ENCODE results near the gene TM2D1.

TM2D1 gene

GRCh38 chr1:61724813-61725694 lies at the start of gene TM2D1:
TM2D1 (minus strand) TSS chr1:61725141; CDS start chr1:61725120, 21 bp downstream.
- no peaks in the 10 kb centered on the region for H3K4me1 ChIP-seq (ENCODE audit: insufficient read depth, low read length)
- no peaks in the 10 kb centered on the region for H3K36me3 ChIP-seq (ENCODE audit: insufficient read depth, low read length)

GRCh38 chr1:61770131-61770530 lies 45.2 kb upstream of the TM2D1 start:
- H3K9me3 ChIP-seq (ENCODE audit: control insufficient read depth, insufficient read depth, low read length) = no peaks in the 10 kb centered on the region
- H3K36me3 ChIP-seq (ENCODE audit: insufficient read depth, low read length) = no peaks in the 10 kb centered on the region; the same call in 1 of the 2 replicates
- H3K9ac ChIP-seq (ENCODE audit: low read depth, low read length) = no peak overlapping the region
- no peaks in the 10 kb centered on the region for H3K4me1 ChIP-seq (ENCODE audit: insufficient read depth, low read length)

More at GRCh38 chr1:61724813-61725694, at the start of gene TM2D1:
- H3K9ac ChIP-seq (ENCODE audit: low read depth, low read length) = peak within 1 kb of the TSS; percentile 84
- H3K9me3 ChIP-seq (ENCODE audit: control insufficient read depth, insufficient read depth, low read length) = no peaks in the 10 kb centered on the region

- Histone ChIP-seq H3K9me3 (ENCODE audit: control insufficient read depth, insufficient read depth, low read length) (no peaks in the 10 kb centered on the region), H3K4me1 (ENCODE audit: insufficient read depth, low read length) (peaks cover 9% of the 10 kb centered on the region; the same call in 1 of the 2 replicates), H3K9ac (ENCODE audit: low read depth, low read length) (no peak overlapping the region), H3K36me3 (ENCODE audit: insufficient read depth, low read length) (no peaks in the 10 kb centered on the region)
Measured at GRCh38 chr1:61757950-61758349, 33.0 kb upstream of the TM2D1 start.

- Histone ChIP-seq H3K36me3 (ENCODE audit: insufficient read depth, low read length) (no peaks in the 10 kb centered on the region), H3K9me3 (ENCODE audit: control insufficient read depth, insufficient read depth, low read length) (no peaks in the 10 kb centered on the region), H3K9ac (ENCODE audit: low read depth, low read length) (no peak overlapping the region), H3K4me1 (ENCODE audit: insufficient read depth, low read length) (peaks cover 15% of the 10 kb centered on the region; the same call in 1 of the 2 replicates)
Measured at GRCh38 chr1:61756773-61757172, 31.8 kb upstream of the TM2D1 start.

GRCh38 chr1:61754545-61754944 lies 29.6 kb upstream of the TM2D1 start:
- no peaks in the 10 kb centered on the region for H3K36me3 ChIP-seq (ENCODE audit: insufficient read depth, low read length)
- H3K9me3 ChIP-seq (ENCODE audit: control insufficient read depth, insufficient read depth, low read length) = no peaks in the 10 kb centered on the region
- H3K9ac ChIP-seq (ENCODE audit: low read depth, low read length) = no peak overlapping the region
- peaks cover 15% of the 10 kb centered on the region; the same call in 1 of the 2 replicates for H3K4me1 ChIP-seq (ENCODE audit: insufficient read depth, low read length)

- Histone ChIP-seq H3K36me3 (ENCODE audit: insufficient read depth, low read length) (no peaks in the 10 kb centered on the region), H3K4me1 (ENCODE audit: insufficient read depth, low read length) (peaks cover 15% of the 10 kb centered on the region; the same call in 1 of the 2 replicates), H3K9me3 (ENCODE audit: control insufficient read depth, insufficient read depth, low read length) (no peaks in the 10 kb centered on the region), H3K9ac (ENCODE audit: low read depth, low read length) (no peak overlapping the region)
Measured at GRCh38 chr1:61753998-61754508, 29.1 kb upstream of the TM2D1 start.

- H3K9ac ChIP-seq (ENCODE audit: low read depth, low read length) = no peak overlapping the region
- H3K9me3 ChIP-seq (ENCODE audit: control insufficient read depth, insufficient read depth, low read length) = no peaks in the 10 kb centered on the region
Measured at GRCh38 chr1:61752921-61753389, 28.0 kb upstream of the TM2D1 start.

GRCh38 chr1:61749574-61749973 lies 24.6 kb upstream of the TM2D1 start:
- Histone ChIP-seq H3K9ac (ENCODE audit: low read depth, low read length) (no peak overlapping the region), H3K36me3 (ENCODE audit: insufficient read depth, low read length) (no peaks in the 10 kb centered on the region), H3K9me3 (ENCODE audit: control insufficient read depth, insufficient read depth, low read length) (no peaks in the 10 kb centered on the region), H3K4me1 (ENCODE audit: insufficient read depth, low read length) (peaks cover 30% of the 10 kb centered on the region)

More at GRCh38 chr1:61752921-61753389, 28.0 kb upstream of the TM2D1 start:
- H3K36me3 ChIP-seq (ENCODE audit: insufficient read depth, low read length) = no peaks in the 10 kb centered on the region
- peaks cover 15% of the 10 kb centered on the region; the same call in 1 of the 2 replicates for H3K4me1 ChIP-seq (ENCODE audit: insufficient read depth, low read length)

GRCh38 chr1:61748566-61748965 lies 23.6 kb upstream of the TM2D1 start:
- H3K4me1 ChIP-seq (ENCODE audit: insufficient read depth, low read length) = peaks cover 22% of the 10 kb centered on the region
- H3K9ac ChIP-seq (ENCODE audit: low read depth, low read length) = no peak overlapping the region
- no peaks in the 10 kb centered on the region for H3K9me3 ChIP-seq (ENCODE audit: control insufficient read depth, insufficient read depth, low read length)
- H3K36me3 ChIP-seq (ENCODE audit: insufficient read depth, low read length) = no peaks in the 10 kb centered on the region

- Histone ChIP-seq H3K36me3 (ENCODE audit: insufficient read depth, low read length) (no peaks in the 10 kb centered on the region), H3K9ac (ENCODE audit: low read depth, low read length) (no peak overlapping the region), H3K9me3 (ENCODE audit: control insufficient read depth, insufficient read depth, low read length) (no peaks in the 10 kb centered on the region), H3K4me1 (ENCODE audit: insufficient read depth, low read length) (peaks cover 17% of the 10 kb centered on the region)
Measured at GRCh38 chr1:61746813-61747212, 21.9 kb upstream of the TM2D1 start.

- no peaks in the 10 kb centered on the region for H3K9me3 ChIP-seq (ENCODE audit: control insufficient read depth, insufficient read depth, low read length)
- peaks cover 17% of the 10 kb centered on the region for H3K4me1 ChIP-seq (ENCODE audit: insufficient read depth, low read length)
- no peaks in the 10 kb centered on the region for H3K36me3 ChIP-seq (ENCODE audit: insufficient read depth, low read length)
- H3K9ac ChIP-seq (ENCODE audit: low read depth, low read length) = peak overlapping the region; percentile 93
Measured at GRCh38 chr1:61743716-61744580, 19.0 kb upstream of the TM2D1 start.

GRCh38 chr1:61743431-61743705 lies 18.4 kb upstream of the TM2D1 start:
- H3K4me1 ChIP-seq (ENCODE audit: insufficient read depth, low read length) = peaks cover 17% of the 10 kb centered on the region
- peak overlapping the region; percentile 93 for H3K9ac ChIP-seq (ENCODE audit: low read depth, low read length)
- no peaks in the 10 kb centered on the region for H3K9me3 ChIP-seq (ENCODE audit: control insufficient read depth, insufficient read depth, low read length)
- H3K36me3 ChIP-seq (ENCODE audit: insufficient read depth, low read length) = no peaks in the 10 kb centered on the region

GRCh38 chr1:61742620-61743430 lies 17.9 kb upstream of the TM2D1 start:
- peak overlapping the region; percentile 93 for H3K9ac ChIP-seq (ENCODE audit: low read depth, low read length)
- no peaks in the 10 kb centered on the region for H3K9me3 ChIP-seq (ENCODE audit: control insufficient read depth, insufficient read depth, low read length)

More at GRCh38 chr1:61742620-61743430, 17.9 kb upstream of the TM2D1 start:
- H3K4me1 ChIP-seq (ENCODE audit: insufficient read depth, low read length) = peaks cover 17% of the 10 kb centered on the region
- no peaks in the 10 kb centered on the region for H3K36me3 ChIP-seq (ENCODE audit: insufficient read depth, low read length)
